ENCODE measurements around the gene RHOG.

- TF ChIP-seq EP300 (conservative IDR thresholded peaks at IDR 0.05; ENCODE audit: poor library complexity, severe bottlenecking) (no peak), CTCF (IDR thresholded peaks at IDR 0.05; ENCODE audit: poor library complexity, severe bottlenecking) (no peak)
Observed at GRCh38 chr11:3832816-3833215, 7.9 kb downstream of the RHOG start.
